ENCODE measurements around the gene DGKQ. TPM values are rescaled to one million over a fixed set of nuclear protein-coding genes. Genes with fewer than 3 reads are reported as not detected.

Gene DGKQ
- total RNA-seq, 1 donor from 2014 or later = 5.1 TPM

DNA sequence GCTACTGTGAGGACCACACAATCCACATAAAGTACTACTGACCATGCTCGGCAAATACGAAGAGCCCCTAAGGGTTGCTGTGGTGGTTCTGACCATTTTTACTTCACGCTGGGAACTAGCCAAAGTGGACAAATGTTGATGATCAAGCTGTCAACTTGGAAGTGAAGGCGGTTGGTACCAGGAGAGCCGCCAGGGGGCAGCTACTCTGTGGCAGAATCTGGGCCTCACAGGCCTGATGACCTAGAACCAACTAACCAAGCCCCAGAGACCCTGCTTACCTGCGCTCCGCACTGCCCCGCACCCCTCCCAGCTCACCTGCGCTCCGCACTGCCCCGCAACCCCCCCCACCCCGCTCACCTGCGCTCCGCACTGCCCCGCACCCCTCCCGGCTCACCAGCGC, 46.8 kb downstream of the DGKQ start:
- Histone ChIP-seq H3F3A (ENCODE audit: low read depth) (no peaks in the 10 kb centered on the region), H3K4me1 (no peaks in the 10 kb centered on the region), H2AFZ (replicated peaks) (no peak overlapping the region), H3K9me3 (ENCODE audit: low read depth) (no peaks in the 10 kb centered on the region), H3K27ac (no peak overlapping the region), H3K36me3 (no peaks in the 10 kb centered on the region), H3K79me2 (ENCODE audit: low read depth) (peaks cover 77% of the 10 kb centered on the region), H4K20me1 (ENCODE audit: low read depth) (peaks cover 50% of the 10 kb centered on the region), H3K27me3 (no peaks in the 10 kb centered on the region), H3K4me2 (no peak overlapping the region), H3K9ac (no peak overlapping the region), H3K4me3 (no peak overlapping the region)
- H3K36me3 Mint-ChIP-seq = peaks cover 5% of the 10 kb centered on the region
- no peak overlapping the region for H3K4me3 Mint-ChIP-seq
- no peak overlapping the region for H3K27ac Mint-ChIP-seq
- peaks cover 8% of the 10 kb centered on the region for H3K27me3 Mint-ChIP-seq (ENCODE audit: insufficient read depth, low read depth)
- H3K9me3 Mint-ChIP-seq = no peaks in the 10 kb centered on the region
- DNase-seq (ENCODE audit: low spot score) = peak; percentile 72
- peaks cover 22% of the 10 kb centered on the region for H3K4me1 Mint-ChIP-seq
- TF ChIP-seq, protein P1, sequence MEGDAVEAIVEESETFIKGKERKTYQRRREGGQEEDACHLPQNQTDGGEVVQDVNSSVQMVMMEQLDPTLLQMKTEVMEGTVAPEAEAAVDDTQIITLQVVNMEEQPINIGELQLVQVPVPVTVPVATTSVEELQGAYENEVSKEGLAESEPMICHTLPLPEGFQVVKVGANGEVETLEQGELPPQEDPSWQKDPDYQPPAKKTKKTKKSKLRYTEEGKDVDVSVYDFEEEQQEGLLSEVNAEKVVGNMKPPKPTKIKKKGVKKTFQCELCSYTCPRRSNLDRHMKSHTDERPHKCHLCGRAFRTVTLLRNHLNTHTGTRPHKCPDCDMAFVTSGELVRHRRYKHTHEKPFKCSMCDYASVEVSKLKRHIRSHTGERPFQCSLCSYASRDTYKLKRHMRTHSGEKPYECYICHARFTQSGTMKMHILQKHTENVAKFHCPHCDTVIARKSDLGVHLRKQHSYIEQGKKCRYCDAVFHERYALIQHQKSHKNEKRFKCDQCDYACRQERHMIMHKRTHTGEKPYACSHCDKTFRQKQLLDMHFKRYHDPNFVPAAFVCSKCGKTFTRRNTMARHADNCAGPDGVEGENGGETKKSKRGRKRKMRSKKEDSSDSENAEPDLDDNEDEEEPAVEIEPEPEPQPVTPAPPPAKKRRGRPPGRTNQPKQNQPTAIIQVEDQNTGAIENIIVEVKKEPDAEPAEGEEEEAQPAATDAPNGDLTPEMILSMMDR (IDR thresholded peaks at IDR 0.05) = peak; percentile 63
- TF ChIP-seq EZH2 (IDR thresholded peaks at IDR 0.05) = no peak
- no peak for TF ChIP-seq EZH2phosphoT487 (IDR thresholded peaks at IDR 0.05)

DNA sequence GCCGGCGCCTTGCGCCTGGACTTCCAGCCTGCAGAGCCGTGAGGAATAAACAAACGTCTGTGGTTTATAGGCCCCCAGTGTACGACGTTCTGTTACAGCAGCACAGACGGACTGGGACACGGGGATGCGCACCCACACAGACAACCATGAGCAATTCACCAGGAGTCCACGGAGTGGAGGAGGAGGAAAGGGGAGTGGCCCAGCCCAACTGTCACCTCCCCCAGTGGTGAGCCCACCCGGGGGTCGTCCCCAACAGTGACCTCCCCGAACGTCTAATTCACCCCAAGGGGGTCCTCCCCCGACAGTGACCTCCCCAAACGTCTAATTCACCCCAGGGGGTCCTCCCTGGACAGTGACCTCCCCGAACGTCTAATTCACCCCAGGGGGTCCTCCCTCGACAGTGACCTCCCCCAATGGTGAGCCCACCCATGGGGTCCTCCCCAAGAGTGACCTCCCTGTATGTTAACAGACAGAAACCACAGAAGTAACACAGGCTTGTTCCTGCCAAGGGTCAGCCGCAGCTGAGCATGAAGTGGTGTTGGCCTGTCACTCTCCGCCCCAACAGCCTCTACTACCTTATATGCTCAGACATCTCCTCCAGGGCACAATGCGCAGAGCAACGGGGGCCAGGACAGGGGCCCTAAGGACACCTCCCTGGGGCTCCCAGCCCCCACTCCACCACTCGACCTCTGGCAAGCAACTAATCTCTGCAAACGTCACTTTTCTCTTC, 47.4 kb downstream of the DGKQ start:
- Mint-ChIP-seq H3K4me3 (no peak overlapping the region), H3K27me3 (ENCODE audit: insufficient read depth, low read depth) (peaks cover 6% of the 10 kb centered on the region), H3K27ac (no peak overlapping the region), H3K36me3 (peaks cover 8% of the 10 kb centered on the region), H3K9me3 (no peaks in the 10 kb centered on the region), H3K4me1 (peaks cover 16% of the 10 kb centered on the region)
- H3K27me3 ChIP-seq = no peaks in the 10 kb centered on the region
- H3F3A ChIP-seq (ENCODE audit: low read depth) = no peaks in the 10 kb centered on the region
- no peaks in the 10 kb centered on the region for H3K36me3 ChIP-seq
- H3K4me1 ChIP-seq = no peaks in the 10 kb centered on the region
- H3K9ac ChIP-seq = no peak overlapping the region
- no peak for DNase-seq (ENCODE audit: low spot score)
- no peak overlapping the region for H3K4me3 ChIP-seq
- TF ChIP-seq EZH2phosphoT487 (IDR thresholded peaks at IDR 0.05) = no peak
- TF ChIP-seq EZH2 (IDR thresholded peaks at IDR 0.05) = no peak
- TF ChIP-seq, protein P1 (IDR thresholded peaks at IDR 0.05) = no peak
- H3K4me2 ChIP-seq = no peak overlapping the region
- no peaks in the 10 kb centered on the region for H3K9me3 ChIP-seq (ENCODE audit: low read depth)
- peaks cover 77% of the 10 kb centered on the region for H3K79me2 ChIP-seq (ENCODE audit: low read depth)
- H4K20me1 ChIP-seq (ENCODE audit: low read depth) = peaks cover 44% of the 10 kb centered on the region
- no peak overlapping the region for H2AFZ ChIP-seq (replicated peaks)
- H3K27ac ChIP-seq = no peak overlapping the region

DNA sequence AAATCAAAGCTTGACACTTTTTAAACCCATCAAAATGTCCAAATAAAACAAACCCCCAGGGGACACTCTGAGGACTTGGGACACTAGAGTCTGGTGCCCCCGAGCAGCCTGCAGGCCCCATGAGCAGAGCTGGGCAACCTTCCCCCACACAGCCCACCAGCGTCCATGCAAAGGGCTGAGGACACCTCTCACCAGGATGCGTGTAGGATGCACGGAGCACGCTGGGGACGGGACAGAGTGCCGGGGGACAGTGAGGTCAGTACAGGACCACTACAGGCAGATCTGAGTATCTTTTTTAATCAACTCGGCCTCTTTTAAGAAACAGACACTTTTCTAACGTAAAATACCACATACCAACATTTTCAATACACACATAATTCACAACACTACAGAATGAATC, 48.2 kb downstream of the DGKQ start:
- no peak overlapping the region for H3K4me3 Mint-ChIP-seq
- no peaks in the 10 kb centered on the region for H3K36me3 ChIP-seq
- H3K27me3 Mint-ChIP-seq (ENCODE audit: insufficient read depth, low read depth) = peaks cover 3% of the 10 kb centered on the region
- H3K27ac ChIP-seq = no peak overlapping the region
- peaks cover 74% of the 10 kb centered on the region for H3K79me2 ChIP-seq (ENCODE audit: low read depth)
- peaks cover 8% of the 10 kb centered on the region for H3K36me3 Mint-ChIP-seq
- peaks cover 9% of the 10 kb centered on the region for H3K4me1 Mint-ChIP-seq
- DNase-seq (ENCODE audit: low spot score) = no peak
- peaks cover 38% of the 10 kb centered on the region for H4K20me1 ChIP-seq (ENCODE audit: low read depth)
- no peak overlapping the region for H3K4me3 ChIP-seq
- H3K9me3 Mint-ChIP-seq = no peaks in the 10 kb centered on the region
- TF ChIP-seq, protein P1 (IDR thresholded peaks at IDR 0.05) = no peak
- TF ChIP-seq EZH2phosphoT487 (IDR thresholded peaks at IDR 0.05) (no peak), EZH2 (IDR thresholded peaks at IDR 0.05) (no peak)
- H3K9me3 ChIP-seq (ENCODE audit: low read depth) = no peaks in the 10 kb centered on the region
- H3K4me1 ChIP-seq = no peaks in the 10 kb centered on the region
- H3K27me3 ChIP-seq = no peaks in the 10 kb centered on the region
- H3K9ac ChIP-seq = no peak overlapping the region
- H2AFZ ChIP-seq (replicated peaks) = no peak overlapping the region
- H3K4me2 ChIP-seq = no peak overlapping the region
- H3K27ac Mint-ChIP-seq = peak overlapping the region; percentile 63
- no peaks in the 10 kb centered on the region for H3F3A ChIP-seq (ENCODE audit: low read depth)
